Body of pancreas (tissue), 4 donors: ENCODE results near the gene PEAK1.

ENCODE experiments used
- POLR2A ChIP-seq, 3 donors: fragments of 450-650 bp; IDR thresholded peaks; one replicate each; pipeline ENCODE4 v1.6.1; 2016; ENCODE audit warnings: antibody characterized with exemption in 3 of 3, mild to moderate bottlenecking in 2 of 3
- TF ChIP-seq, protein P1 (sequence below), 7 experiments: fragments of 450-650 bp in 4 of 7; fragments of 200-600 bp in 3 of 7; sonication (generic) in 3 of 7; IDR thresholded peaks; one replicate each; pipeline ENCODE4 v1.5.1; 2016 to 2019; ENCODE audit warnings: antibody characterized with exemption in 7 of 7

- TF ChIP-seq, protein P1, sequence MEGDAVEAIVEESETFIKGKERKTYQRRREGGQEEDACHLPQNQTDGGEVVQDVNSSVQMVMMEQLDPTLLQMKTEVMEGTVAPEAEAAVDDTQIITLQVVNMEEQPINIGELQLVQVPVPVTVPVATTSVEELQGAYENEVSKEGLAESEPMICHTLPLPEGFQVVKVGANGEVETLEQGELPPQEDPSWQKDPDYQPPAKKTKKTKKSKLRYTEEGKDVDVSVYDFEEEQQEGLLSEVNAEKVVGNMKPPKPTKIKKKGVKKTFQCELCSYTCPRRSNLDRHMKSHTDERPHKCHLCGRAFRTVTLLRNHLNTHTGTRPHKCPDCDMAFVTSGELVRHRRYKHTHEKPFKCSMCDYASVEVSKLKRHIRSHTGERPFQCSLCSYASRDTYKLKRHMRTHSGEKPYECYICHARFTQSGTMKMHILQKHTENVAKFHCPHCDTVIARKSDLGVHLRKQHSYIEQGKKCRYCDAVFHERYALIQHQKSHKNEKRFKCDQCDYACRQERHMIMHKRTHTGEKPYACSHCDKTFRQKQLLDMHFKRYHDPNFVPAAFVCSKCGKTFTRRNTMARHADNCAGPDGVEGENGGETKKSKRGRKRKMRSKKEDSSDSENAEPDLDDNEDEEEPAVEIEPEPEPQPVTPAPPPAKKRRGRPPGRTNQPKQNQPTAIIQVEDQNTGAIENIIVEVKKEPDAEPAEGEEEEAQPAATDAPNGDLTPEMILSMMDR (IDR thresholded peaks at IDR 0.05), result no peak
- no peak for TF ChIP-seq POLR2A (IDR thresholded peaks at IDR 0.05)
These were observed 366.2 kb downstream of the PEAK1 start for GRCh38 chr15:77053709-77054108.
